A673 (cell line): ENCODE results near the gene MKI67. TPM values are rescaled to one million over a fixed set of nuclear protein-coding genes. Genes with fewer than 3 reads are reported as not detected.

Source experiments
- BruUV-seq: library from RNA; stranded (reverse); fragments of 400-500 nt; replicated peaks from 2 replicates; lab custom pipeline; 2021; lab: Mats Ljungman, UMichigan
- CTCF ChIA-PET: fragments of 300-600 bp; sonication (Branson Sonifier 250); formaldehyde crosslinking; loops from one replicate; lab custom pipeline; 2022; ENCODE audit warnings: antibody characterized with exemption; lab: Charles Lee
- POLR2A ChIA-PET: fragments of 300-600 bp; sonication (Branson Sonifier 250); formaldehyde crosslinking; loops from one replicate; lab custom pipeline; 2022; ENCODE audit warnings: antibody characterized with exemption; ENCODE audit not compliant: low non-redundant PET; lab: Charles Lee
- DNase-seq: peaks from one replicate; pipeline ENCODE4 v3.0.0-alpha.2; 2015; ENCODE audit warnings: low spot score
- H3K27ac ChIP-seq: fragments of 200-600 bp; sonication (generic); 2 replicates; pipeline ENCODE4 v1.5.1; 2016; ENCODE audit warnings: mixed run types, low read depth, mild to moderate bottlenecking, mixed read lengths, antibody characterized with exemption, low read length; ENCODE audit not compliant: poor library complexity, severe bottlenecking
- H3K27me3 ChIP-seq: fragments of 200-600 bp; sonication (generic); replicated peaks from 2 replicates; pipeline ENCODE4 v1.6.1; 2017; ENCODE audit warnings: mixed run types, low read depth, mild to moderate bottlenecking, mixed read lengths, antibody characterized with exemption, low read length; ENCODE audit not compliant: insufficient read depth, poor library complexity
- H3K36me3 ChIP-seq: fragments of 200-600 bp; sonication (generic); 2 replicates; pipeline ENCODE4 v1.6.1; 2016; ENCODE audit warnings: mixed run types, mild to moderate bottlenecking, mixed read lengths, antibody characterized with exemption, low read length; ENCODE audit not compliant: insufficient read depth, poor library complexity, severe bottlenecking
- H3K4me1 ChIP-seq: fragments of 200-600 bp; sonication (generic); 2 replicates; pipeline ENCODE4 v1.6.1; 2017; ENCODE audit warnings: mixed run types, mild to moderate bottlenecking, mixed read lengths, antibody characterized with exemption, low read length; ENCODE audit not compliant: insufficient read depth, poor library complexity, severe bottlenecking
- H3K4me3 ChIP-seq: fragments of 200-600 bp; sonication (generic); 2 replicates; pipeline ENCODE4 v1.5.1; 2016; ENCODE audit warnings: low read depth, mixed run types, mild to moderate bottlenecking, mixed read lengths, low read length; ENCODE audit not compliant: poor library complexity, severe bottlenecking
- H3K9me3 ChIP-seq: fragments of 200-600 bp; sonication (generic); 2 replicates; pipeline ENCODE4 v1.6.1; 2016; ENCODE audit warnings: mixed run types, low read depth, mild to moderate bottlenecking, mixed read lengths, antibody characterized with exemption, low read length; ENCODE audit not compliant: poor library complexity, severe bottlenecking
- CTCF ChIP-seq: fragments of 300-800, 200-600 bp; sonication (generic); conservative IDR thresholded peaks from 2 replicates; pipeline ENCODE4 v1.5.1; 2017; ENCODE audit warnings: low read depth, mild to moderate bottlenecking, antibody characterized with exemption, low read length, moderate library complexity, mixed read lengths
- EZH2 ChIP-seq: fragments of 200-600 bp; sonication (generic); IDR thresholded peaks from 2 replicates; pipeline ENCODE4 v1.6.1; 2017; ENCODE audit warnings: borderline replicate concordance, low read depth, mild to moderate bottlenecking, mixed read lengths, antibody characterized with exemption, low read length; ENCODE audit not compliant: poor library complexity, severe bottlenecking
- intact Hi-C: fragments of 100-400 bp; cut with micrococcal nuclease; formaldehyde crosslinking; loops from one replicate; pipeline ENCODE4 v1.10.0; 2022; ENCODE audit not compliant: unreplicated experiment
- total RNA-seq: library from RNA; stranded (reverse); gene quantifications from 2 replicates; pipeline ENCODE4 v1.2.3, GENCODE V29; 2021

The MKI67 gene
- total RNA-seq, 1 experiment from 2014 or later = 249 TPM

- H3K4me1 ChIP-seq = peaks cover 5% of the 10 kb centered on the region
- ChIA-PET CTCF (no interaction called here), POLR2A (no interaction called here)
- no peaks in the 10 kb centered on the region for H3K9me3 ChIP-seq
- H3K27ac ChIP-seq = no peak overlapping the region
- peaks cover 14% of the 10 kb centered on the region for H3K36me3 ChIP-seq
- no peaks in the 10 kb centered on the region for H3K27me3 ChIP-seq
- TF ChIP-seq CTCF (no peak), EZH2 (no peak)
- no TSS peak for BruUV-seq
- no peak for DNase-seq
- H3K4me3 ChIP-seq = no peak overlapping the region
- intact Hi-C loops = no loop called here
Observed at GRCh38 chr10:128092454-128092853, 33.8 kb downstream of the MKI67 start.

- no TSS peak for BruUV-seq
- intact Hi-C loops = no loop called here
- Histone ChIP-seq H3K4me3 (no peak overlapping the region), H3K27me3 (no peaks in the 10 kb centered on the region), H3K36me3 (peaks cover 7% of the 10 kb centered on the region), H3K9me3 (no peaks in the 10 kb centered on the region), H3K27ac (no peak overlapping the region), H3K4me1 (peaks cover 2% of the 10 kb centered on the region)
- no peak for DNase-seq
- ChIA-PET POLR2A (no interaction called here), CTCF (no interaction called here)
- TF ChIP-seq EZH2 (no peak), CTCF (no peak)
Observed at GRCh38 chr10:128091636-128092210, 34.5 kb downstream of the MKI67 start.

GRCh38 chr10:128087884-128088709, 38.1 kb downstream of the MKI67 start:
- DNase-seq = no peak
- H3K27me3 ChIP-seq = no peaks in the 10 kb centered on the region
- no TSS peak for BruUV-seq
- ChIA-PET POLR2A (no interaction called here), CTCF (no interaction called here)
- no peak for TF ChIP-seq EZH2
- TF ChIP-seq CTCF = peak; percentile 23; the same call in 1 of the 2 replicates
- no peaks in the 10 kb centered on the region for H3K4me1 ChIP-seq
- H3K36me3 ChIP-seq = no peaks in the 10 kb centered on the region
- H3K9me3 ChIP-seq = no peaks in the 10 kb centered on the region
- no peak overlapping the region for H3K4me3 ChIP-seq
- intact Hi-C loops = no loop called here
- H3K27ac ChIP-seq = no peak overlapping the region
